GM18907 (cell line): Measurements from ENCODE around the gene COX7C.
"Not testable (repeated sequence)": the region's sequence is repeated elsewhere in the genome, so short reads cannot be mapped to it uniquely, and the experiment has no call there.

Experiments used
- ATAC-seq: cut with Tn5 transposase; IDR thresholded peaks from one replicate; pipeline ENCODE4 v1.9.1; 2021; ENCODE audit warnings: mild to moderate bottlenecking, moderate library complexity; ENCODE audit not compliant: unreplicated experiment

COX7C gene, protein sequence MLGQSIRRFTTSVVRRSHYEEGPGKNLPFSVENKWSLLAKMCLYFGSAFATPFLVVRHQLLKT

DNA sequence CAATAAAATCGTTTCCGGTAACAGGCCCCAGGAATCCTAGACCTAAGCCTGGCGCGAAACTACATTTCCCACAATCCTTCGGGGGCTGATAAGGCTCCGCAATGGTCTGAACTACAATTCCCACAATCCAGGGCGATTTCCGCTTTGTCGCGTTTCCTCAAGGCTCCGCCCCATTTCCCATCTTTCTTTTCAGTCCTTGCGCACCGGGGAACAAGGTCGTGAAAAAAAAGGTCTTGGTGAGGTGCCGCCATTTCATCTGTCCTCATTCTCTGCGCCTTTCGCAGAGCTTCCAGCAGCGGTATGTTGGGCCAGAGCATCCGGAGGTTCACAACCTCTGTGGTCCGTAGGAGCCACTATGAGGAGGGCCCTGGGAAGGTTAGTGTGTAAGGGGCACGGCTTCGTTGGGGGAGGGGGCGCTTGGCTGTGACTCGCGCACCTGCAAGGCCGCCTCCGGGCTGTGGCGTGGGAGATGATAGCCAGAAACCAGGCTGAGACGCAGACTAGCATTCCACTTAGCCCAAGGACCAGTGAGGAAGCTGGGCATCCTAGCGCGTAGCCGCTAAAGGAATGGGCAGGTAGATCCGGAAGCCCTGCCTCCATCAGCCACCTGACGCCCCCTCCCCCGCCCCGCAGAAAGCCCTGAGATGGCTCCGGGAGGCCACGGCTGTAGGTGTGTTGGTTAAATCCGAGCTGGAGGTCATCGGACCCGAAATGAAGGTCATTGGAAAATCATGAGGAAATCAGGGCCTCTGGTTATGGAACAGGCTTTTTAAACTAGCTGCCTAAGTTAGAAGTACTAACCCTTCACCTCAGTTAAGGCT is at the start of gene COX7C:
Gene COX7C, plus strand, starts transcription at position 186 of the 821 bp plus-strand sequence. Its CDS starts 115 bp downstream, at position 301.
- peak; percentile 99 for ATAC-seq

DNA sequence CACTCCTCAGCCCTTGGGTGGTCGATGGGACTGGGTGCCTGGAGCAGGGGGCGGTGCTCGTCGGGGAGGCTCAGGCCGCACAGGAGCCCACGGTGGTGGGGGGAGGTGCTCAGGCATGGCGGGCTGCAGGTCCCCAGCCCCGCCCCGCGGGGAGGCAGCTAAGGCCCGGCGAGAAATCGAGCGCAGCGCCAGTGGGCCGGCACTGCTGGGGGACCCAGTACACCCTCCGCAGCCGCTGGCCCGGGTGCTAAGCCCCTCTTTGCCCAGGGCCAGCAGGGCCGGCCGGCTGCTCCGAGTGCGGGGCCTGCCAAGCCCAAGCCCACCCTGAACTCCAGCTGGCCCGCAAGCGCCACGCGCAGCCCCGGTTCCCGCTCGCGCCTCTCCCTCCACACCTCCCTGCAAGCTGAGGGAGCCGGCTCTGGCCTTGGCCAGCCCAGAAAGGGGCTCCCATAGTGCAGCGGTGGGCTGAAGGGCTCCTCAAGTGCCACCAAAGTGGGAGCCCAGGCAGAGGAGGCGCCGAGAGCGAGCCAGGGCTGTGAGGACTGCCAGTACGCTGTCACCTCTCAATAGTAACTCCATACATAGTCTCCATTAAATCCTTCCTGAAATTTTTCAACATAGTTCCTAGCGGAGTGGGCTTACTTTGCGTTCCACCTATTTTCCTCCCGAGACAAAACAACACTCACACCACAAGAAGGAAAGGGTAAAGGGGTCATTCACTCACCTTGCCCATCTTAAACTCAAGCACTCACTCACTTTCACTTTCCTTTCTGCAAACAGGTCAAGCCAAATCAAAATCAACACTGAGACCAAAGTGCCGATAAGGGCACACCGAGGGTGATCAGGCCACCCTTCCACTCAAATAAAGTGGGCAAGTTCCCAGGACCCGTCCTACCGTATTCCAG is 48.0 kb upstream of the COX7C start:
- not testable (repeated sequence) for ATAC-seq

DNA sequence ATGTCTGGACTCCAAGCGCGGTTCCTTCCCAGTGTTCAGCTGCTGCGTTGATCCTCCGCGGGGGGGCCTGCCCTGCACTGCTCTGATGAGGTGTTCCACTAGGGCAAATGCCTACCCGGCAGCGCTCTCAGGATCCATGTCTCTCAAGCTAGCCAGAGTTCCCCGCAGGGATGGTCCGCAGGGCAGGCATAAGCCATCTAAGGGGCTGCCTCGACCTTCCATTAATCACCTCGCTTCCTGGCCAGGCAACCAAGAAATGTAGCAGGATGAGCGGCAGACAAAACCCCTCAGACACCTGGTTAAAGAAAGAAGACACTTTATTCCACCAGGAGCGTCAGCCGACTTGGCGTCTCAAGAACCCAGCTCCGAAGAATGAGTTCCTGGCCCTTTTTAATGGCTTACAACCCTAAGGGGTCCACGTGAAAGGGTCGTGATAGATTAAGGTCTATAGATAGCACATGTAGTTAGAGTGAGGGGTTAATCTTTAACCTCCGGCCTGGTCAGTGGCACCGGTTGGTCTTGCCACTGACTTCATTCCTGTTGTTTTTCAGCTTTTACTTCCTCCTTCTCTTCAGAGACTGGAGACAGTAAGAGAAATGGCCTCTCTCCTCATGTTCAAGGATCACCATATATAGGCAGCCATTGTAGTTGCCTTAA is 47.2 kb upstream of the COX7C start:
- ATAC-seq, result no peak

DNA sequence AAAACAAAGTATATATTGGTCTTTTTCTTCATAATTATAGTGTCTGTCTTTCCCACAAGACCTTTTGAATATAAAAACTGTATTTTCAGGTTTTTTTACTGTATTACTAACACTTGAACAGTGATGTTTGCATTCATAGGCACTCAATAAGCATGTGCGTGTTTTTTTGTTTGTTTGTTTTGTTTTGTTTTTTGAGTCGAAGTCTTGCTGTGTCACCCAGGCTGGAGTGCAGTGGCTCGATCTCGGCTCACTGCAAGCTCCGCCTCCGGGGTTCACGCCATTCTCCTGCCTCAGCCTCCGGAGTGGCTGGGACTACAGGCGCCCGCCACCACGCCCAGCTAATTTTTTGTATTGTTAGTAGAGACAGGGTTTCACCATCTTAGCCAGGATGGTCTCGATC is 46.6 kb upstream of the COX7C start:
- ATAC-seq, result not testable (repeated sequence)

DNA sequence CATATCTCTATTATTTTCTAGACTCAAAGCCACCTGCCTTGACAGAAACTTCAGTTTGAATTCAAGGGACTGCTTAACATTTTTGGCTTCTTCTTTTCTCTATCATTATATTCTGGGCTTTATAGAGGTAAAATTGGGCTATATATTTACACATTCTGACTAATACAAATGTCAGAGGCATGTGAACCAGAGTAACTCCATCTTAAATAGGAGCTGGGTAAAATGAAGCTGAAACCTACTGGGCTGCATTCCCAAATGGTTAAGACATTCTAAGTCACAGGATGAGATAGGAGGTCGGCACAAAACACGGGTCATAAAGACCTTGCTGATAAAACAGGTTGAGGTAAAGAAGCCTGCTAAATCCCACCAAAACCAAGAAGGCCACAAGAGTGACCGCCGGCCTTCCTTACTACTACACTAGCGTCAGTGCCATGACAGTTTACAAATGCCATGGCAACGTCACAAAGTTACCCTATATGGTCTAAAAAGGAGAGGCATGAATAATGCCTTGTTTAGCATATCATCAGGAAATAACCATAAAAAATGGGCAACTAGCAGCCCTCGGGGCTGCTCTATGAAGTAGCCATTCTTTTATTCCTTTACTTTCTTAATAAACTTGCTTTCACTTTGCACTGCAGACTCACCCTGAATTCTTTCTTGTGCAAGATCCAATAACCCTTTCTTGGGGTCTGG is 44.8 kb upstream of the COX7C start:
- ATAC-seq, result no peak

DNA sequence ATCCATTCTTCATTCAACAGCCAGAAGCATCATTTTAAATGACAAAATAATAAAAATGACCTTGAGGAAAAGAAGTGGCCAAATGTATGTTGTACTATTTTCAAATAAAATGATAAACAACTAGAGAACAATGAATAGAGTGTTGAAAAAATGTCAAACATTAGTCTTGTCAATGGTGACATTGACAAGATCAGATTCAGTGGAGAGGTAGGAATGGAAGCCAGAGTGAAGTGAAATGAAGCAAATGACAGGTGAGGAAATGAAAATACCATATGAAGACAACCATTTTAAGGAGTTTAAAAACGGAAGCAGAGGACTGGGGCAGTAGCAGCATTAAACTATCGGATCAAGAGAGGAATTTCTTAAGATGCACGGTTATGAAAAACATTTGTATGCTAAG is 38.2 kb upstream of the COX7C start:
- no peak for ATAC-seq

DNA sequence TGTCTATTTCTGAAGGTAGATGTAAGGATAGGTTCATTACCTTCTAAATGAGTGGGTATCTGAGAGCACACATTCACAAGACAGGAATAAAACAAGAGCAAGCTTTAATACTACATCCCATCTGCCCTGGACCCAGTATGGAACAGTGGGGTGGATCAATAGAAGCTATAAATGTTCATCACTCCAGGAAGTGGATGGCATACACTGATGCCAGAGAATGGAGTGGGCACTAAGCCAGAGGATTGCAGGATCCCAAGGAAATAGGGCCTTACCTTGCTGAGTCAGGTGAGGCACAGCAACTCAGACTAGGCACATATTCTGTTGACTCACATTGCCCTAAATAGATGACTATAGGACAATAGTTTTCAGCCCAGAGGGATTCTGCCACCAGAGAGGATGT is 21.3 kb upstream of the COX7C start:
- no peak for ATAC-seq

DNA sequence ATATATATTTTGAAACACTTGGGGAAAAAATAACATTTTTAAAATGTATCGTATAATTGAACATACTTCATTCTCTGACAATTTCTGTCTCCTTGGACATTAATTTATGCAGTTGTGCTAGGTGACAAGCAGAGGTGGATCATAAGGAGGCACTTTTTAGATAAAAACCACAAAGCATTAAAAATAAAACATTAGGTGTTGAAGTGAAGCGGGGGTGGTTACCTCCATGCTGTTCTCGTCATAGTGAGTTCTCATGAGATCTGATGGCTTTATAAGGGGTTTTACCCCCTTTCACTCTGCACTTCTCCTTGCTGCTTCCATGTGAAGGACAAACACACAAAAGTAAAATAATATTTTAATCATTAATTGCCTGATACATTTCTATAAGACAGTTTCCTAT is 11.9 kb upstream of the COX7C start:
- no peak for ATAC-seq

DNA sequence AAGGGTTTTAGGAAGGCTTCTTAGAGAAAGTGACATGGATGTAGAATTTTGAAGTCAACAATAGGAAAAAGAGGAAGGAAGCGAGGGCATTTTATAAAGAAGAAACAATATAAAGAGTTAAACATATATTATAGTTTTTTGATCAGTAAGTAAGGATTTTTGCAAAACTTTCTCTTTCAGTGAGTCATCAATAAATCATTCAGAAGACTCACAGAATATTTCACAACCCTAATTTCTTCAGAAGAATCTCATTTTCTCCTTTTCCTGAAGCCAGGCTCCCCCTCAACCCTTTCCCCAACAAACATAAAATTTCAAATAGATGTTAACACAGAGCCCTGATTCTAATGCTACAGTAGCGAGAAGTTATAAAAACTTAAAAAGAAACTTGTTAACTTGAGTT is 4.3 kb upstream of the COX7C start:
- no peak for ATAC-seq

DNA sequence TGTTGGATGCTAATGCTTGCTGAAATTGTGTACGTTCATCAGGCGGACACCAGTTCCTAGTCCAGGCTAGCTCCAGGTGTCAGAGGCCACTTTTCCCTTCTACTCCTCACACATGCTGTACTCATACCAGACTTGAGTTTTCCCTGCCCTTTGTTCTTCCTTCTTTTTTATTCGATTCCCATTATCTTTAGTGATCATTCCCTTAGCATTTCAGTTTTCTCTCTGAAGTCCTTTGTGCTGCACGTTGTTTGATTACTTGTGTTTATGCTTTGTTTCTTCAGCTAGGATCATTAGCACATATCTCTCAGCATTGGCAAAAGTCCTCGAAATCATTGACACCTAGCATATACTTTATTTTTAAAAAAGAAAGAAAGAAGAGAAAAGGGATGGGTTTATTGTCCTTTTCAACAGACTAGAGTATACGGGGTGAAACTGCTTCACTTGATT is 409 bp upstream of the COX7C start:
- ATAC-seq, result no peak

DNA sequence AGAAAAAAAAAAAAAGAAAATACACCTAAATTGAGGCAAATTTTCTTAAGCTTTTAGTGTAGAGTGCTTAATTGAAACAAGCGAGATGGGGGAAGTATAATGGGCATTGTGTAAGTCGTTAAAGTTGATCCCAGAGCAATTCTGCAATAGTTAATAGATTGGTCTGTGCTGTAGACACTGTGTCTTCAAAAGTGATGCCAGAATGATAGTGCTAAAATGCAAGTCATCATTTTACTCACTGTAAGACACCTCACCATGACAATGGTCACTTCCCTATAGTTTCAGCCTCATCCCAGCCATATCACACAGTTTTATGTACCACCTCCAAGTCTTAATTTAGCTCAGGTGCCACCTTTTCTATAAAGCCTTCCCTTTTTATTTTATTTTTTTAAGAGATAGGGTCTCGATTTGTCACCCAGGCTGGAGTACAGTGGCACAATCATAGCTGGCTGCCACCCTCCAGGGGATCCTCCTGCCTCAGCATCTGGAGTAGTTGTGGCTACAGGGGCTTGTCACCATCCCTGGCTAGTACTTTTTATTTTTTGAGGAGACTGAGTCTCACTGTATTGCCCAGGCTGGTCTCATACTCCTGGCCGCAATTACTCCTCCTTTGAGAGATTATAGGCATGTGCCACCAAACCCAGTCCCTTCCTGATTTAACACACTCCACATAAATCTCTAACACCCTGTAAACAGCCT is 6.2 kb downstream of the COX7C start:
- ATAC-seq, result no peak

DNA sequence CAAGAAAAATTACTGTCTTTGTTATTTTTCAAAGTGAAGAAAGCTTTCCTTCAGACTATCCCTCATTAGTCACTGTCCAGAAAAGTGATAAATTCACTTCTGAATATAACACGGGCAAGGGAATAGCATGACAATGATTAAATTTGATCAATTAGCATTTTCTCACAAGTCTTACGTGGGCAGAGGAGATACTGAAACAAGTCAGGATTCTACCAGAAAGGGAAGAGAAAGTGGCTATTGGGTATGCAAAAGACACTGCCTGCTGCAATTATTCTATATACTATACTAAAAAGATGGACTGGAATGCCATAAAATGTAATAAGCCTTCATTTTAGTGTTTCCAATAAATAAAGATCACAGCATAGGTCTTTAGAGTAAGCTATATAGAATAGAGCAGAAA is 7.4 kb downstream of the COX7C start:
- ATAC-seq, result peak; percentile 52

DNA sequence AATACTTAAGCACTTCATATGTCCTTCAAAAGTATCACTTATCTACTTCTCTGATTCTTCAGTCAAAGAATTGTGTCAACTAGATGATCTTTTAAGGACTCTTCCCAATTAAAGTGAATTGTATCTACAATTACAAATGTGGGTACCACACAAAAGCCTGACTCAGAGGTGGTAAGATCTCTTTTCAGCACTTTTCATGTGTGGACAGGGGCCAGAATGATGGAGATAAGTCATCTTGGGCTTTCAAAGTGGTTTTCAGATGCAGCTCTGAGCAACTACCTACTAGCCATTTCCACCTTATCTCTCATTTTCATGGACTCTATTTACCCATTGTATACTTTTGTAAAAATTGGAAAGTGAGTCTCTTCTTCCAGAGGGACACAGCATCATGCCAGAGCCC is 8.4 kb downstream of the COX7C start:
- ATAC-seq, result no peak

DNA sequence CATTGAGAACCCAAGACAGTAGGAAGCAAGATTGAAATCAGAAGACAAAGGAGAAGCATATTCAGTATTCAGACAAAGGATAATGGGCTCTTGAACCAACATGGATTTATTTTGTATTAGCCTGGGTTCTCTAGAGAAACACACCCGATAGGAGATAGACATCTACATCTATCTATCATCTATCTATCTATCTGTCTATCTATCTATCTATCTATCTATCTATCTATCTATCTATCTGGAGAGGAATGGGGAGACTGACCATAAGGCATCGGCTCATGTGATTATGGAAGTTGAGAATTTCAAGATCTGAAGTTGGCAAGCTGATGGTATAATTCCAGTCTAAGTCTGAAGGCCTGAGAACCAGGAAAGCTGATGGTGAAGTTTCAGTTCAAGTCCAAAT is 13.4 kb downstream of the COX7C start:
- no peak for ATAC-seq

DNA sequence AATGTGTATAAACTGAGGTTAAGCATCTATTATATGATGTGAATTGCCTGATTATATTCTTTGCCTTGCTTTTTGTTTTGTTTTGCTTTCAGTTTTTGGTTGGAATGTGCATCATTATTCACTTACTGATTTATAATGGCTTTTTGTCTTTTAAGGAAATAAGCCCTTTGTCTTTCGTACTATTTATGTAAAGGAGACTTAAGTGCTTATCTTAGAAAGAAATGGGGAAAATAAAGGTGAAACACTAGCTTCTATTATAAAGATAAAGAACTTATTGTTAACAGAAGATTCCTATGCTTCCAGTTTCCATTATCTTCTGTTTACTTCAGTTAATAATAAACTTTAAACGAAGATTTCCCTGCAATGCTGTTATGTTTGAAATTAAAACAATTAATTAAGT is 23.3 kb downstream of the COX7C start:
- ATAC-seq, result no peak

DNA sequence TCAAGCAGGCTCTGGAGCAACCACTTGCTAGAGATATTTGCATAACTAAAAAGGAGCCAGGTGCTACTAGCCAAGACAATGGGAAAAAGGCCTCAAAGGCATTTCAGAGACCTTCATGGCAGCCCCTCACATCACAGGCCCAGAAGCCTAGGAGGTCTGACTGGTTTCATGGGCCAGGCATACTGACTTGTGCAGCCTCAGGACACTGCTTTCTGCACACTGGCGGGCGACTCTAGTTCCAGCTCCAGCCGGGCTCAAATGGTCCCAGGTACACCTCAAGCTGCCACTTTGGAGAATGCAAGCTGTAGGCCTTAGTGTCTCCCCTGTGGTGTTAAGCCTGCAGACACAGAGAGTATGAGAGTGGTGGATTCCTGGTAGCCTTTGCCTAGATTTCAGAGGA is 27.1 kb downstream of the COX7C start:
- ATAC-seq, result no peak

DNA sequence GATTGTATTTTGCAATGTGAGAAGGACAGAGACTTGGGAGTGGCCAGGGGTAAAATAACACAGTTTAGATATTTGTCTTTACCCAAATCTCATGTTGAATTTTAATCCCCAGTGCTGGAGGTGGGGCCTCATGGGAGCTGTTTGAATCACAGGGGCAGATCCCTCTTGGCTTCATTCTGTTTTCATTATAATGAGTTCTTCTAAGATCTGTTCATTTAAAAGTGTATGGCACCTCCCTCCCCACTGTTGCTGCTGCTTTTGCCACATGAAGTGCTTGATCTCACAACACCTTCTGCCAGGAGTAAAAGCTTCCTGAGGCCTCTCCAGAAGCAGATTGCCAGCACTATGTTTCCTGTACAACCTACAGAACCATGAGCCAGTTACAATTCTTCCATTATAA is 28.1 kb downstream of the COX7C start:
- ATAC-seq, result no peak

DNA sequence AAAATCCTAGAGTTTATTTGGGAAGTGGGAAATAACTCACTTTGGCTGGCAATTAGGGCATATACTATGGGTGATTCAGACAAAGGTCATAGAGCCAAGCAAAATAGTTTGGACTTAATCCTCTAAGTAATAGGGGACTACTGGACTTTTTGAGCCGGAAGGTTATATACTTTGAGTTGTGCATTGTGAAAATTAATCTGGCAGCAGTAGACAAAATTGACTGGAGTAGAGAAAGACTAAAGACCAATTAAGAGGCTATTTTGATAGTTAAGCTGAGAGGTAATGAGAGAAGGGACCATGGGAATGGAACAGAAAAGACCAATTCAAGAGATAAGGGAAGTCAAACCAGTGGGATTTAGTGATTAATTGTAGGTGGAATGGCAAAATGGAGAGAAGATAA is 28.9 kb downstream of the COX7C start:
- no peak for ATAC-seq

DNA sequence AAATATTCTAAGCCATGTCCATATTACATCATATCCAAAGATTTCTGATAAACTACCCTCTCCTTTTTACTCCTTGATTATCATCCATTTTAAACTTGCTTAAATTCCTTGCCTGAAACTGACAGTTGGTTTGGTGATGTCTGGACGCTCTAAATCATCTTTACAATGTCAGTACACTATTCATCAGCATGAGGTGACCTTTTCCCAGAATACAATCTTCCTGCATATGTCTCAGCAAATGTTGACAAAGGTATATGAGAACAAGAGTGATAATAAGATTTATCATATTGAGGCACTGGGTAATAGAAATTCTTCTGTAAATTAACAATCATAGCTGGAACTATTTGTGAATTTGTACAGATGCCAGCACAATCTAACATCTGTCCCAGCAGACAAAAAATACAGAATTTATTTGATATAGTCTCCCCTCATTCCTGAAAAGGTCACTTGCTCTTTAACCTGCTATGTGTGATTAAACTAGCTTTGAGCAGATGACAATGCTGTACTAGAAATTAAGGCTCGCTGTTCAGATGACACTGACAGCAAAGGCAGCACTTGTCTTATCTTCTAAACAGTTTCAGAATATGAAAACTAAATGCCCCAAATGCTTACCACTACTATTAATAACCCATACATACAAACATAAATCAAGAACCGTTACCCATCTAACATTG is 32.2 kb downstream of the COX7C start:
- no peak for ATAC-seq
